Vagina (tissue), 2 donors: ENCODE data around the gene PSEN2. TPM values are rescaled to one million over a fixed set of nuclear protein-coding genes. Genes with fewer than 3 reads are reported as not detected.

Source experiments
- DNase-seq, 2 donors: peaks; one replicate each; pipeline ENCODE4 v3.0.0-alpha.2; 2017; ENCODE audit errors: extremely low spot score in 2 of 2
- H3K27ac ChIP-seq: fragments of 200-600 bp; sonication (generic); one replicate; pipeline ENCODE4 v1.5.1; 2019
- H3K27me3 ChIP-seq: fragments of 200-600 bp; sonication (generic); one replicate; pipeline ENCODE4 v1.5.1; 2019
- H3K36me3 ChIP-seq, 2 donors: fragments of 200-600 bp; sonication (generic); one replicate each; pipeline ENCODE4 v1.5.1; 2017 to 2019
- H3K4me1 ChIP-seq: fragments of 200-600 bp; sonication (generic); one replicate; pipeline ENCODE4 v1.5.1; 2019
- H3K4me3 ChIP-seq, 2 donors: fragments of 200-600 bp; sonication (generic); 1 replicate in 1 of 2; 2 replicates in 1 of 2; pipeline ENCODE4 v1.5.1; 2016 to 2019
- H3K9me3 ChIP-seq: fragments of 200-600 bp; sonication (generic); one replicate; pipeline ENCODE4 v1.5.1; 2019
- POLR2A ChIP-seq, 2 donors: fragments of 450-650 bp; IDR thresholded peaks; one replicate each; pipeline ENCODE4 v1.6.1; 2017; ENCODE audit warnings: antibody characterized with exemption in 2 of 2, mild to moderate bottlenecking in 2 of 2, moderate library complexity in 2 of 2
- POLR2AphosphoS5 ChIP-seq, 2 donors: sonication (generic); formaldehyde crosslinking; IDR thresholded peaks; one replicate each; pipeline ENCODE4 v1.9.0; 2017; ENCODE audit warnings: antibody characterized with exemption in 2 of 2, mild to moderate bottlenecking in 2 of 2, low read depth in 1 of 2; ENCODE audit not compliant: insufficient read depth in 1 of 2
- intact Hi-C: fragments of 100-400 bp; cut with DNase I; formaldehyde crosslinking; loops from one replicate; pipeline ENCODE4 v1.15.1; 2023
- total RNA-seq: library from RNA; depleted of rRNA; stranded (reverse); fragments of >200 nt; gene quantifications from one replicate; pipeline ENCODE4 v1.2.3, GENCODE V29; 2016
- TF ChIP-seq, protein P1 (sequence below), 3 experiments: fragments of 450-650 bp in 2 of 3; fragments of 200-600 bp in 1 of 3; sonication (generic) in 1 of 3; IDR thresholded peaks; one replicate each; pipeline ENCODE4 v1.5.1; 2017 to 2019; ENCODE audit warnings: antibody characterized with exemption in 3 of 3, mild to moderate bottlenecking in 2 of 3, moderate library complexity in 2 of 3

Gene PSEN2
- total RNA-seq, 1 donor from 2014 or later: 22.1 TPM

DNA sequence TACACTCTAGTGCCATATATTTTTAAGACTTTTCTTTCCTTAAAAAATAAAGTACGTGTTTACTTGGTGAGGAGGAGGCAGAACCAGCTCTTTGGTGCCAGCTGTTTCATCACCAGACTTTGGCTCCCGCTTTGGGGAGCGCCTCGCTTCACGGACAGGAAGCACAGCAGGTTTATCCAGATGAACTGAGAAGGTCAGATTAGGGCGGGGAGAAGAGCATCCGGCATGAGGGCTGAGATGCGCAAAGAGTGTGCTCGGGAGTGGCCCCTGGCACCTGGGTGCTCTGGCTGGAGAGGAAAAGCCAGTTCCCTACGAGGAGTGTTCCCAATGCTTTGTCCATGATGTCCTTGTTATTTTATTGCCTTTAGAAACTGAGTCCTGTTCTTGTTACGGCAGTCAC lies 25.2 kb downstream of the PSEN2 start:
- TF ChIP-seq POLR2AphosphoS5 (IDR thresholded peaks at IDR 0.05; ENCODE audit: insufficient read depth in 1 of 2, low read depth in 1 of 2): no peak
- TF ChIP-seq, protein P1, sequence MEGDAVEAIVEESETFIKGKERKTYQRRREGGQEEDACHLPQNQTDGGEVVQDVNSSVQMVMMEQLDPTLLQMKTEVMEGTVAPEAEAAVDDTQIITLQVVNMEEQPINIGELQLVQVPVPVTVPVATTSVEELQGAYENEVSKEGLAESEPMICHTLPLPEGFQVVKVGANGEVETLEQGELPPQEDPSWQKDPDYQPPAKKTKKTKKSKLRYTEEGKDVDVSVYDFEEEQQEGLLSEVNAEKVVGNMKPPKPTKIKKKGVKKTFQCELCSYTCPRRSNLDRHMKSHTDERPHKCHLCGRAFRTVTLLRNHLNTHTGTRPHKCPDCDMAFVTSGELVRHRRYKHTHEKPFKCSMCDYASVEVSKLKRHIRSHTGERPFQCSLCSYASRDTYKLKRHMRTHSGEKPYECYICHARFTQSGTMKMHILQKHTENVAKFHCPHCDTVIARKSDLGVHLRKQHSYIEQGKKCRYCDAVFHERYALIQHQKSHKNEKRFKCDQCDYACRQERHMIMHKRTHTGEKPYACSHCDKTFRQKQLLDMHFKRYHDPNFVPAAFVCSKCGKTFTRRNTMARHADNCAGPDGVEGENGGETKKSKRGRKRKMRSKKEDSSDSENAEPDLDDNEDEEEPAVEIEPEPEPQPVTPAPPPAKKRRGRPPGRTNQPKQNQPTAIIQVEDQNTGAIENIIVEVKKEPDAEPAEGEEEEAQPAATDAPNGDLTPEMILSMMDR (IDR thresholded peaks at IDR 0.05): no peak
- TF ChIP-seq POLR2A (IDR thresholded peaks at IDR 0.05): no peak
- H3K9me3 ChIP-seq: no peaks in the 10 kb centered on the region
- H3K36me3 ChIP-seq: peaks cover 0 to 11% of the 10 kb centered on the region in 2 donors
- peaks cover 6% of the 10 kb centered on the region for H3K4me1 ChIP-seq
- intact Hi-C loops: loop anchor here (2.0 kb wide), 1 partner anchor 73 kb away; no protein-coding TSS in a partner anchor
- no peak for DNase-seq
- no peak overlapping the region for H3K4me3 ChIP-seq
- no peak overlapping the region for H3K27ac ChIP-seq
- H3K27me3 ChIP-seq: no peaks in the 10 kb centered on the region

DNA sequence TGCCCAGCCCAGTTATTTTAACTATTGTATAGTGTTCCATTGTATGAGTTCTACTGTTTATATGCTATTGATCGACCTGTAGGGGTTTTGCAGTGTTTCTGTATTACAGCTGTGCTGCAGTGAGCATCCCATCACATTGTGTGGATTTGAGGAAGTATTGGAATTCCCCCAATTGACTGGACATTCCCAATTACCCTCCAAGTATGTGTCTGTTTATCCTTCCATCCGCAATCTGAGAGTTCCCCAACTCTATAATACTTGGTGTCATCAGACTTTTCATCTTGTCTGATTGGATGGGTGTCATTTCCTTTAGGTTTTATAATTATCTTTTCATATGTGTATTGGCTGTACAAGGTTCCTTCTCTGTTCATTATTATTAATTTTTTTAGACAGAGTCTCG lies 27.8 kb downstream of the PSEN2 start:
- intact Hi-C loops: no loop called here
- H3K9me3 ChIP-seq: no peaks in the 10 kb centered on the region

DNA sequence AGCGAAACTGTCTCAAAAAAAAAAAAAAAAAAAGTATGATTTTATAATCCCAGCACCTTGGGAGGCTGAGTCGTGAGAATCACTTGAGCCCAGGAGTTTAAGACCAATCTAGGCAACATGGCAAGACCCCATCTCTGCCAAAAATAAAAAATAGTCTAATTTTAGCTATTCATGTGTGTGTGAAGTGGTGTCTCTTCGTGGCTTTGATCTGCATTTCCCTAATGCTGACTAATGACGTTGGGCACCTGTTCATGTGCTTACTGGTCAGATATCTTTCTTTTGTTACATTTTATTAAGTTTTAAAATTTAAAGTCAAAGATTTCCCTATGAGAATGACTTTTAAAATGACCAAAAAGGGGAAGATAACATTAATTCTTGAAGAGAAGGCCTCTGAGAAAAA lies 31.0 kb downstream of the PSEN2 start:
- H3K9me3 ChIP-seq: no peaks in the 10 kb centered on the region
- TF ChIP-seq, protein P1 (IDR thresholded peaks at IDR 0.05): no peak
- TF ChIP-seq POLR2A (IDR thresholded peaks at IDR 0.05) (no peak), POLR2AphosphoS5 (IDR thresholded peaks at IDR 0.05; ENCODE audit: insufficient read depth in 1 of 2, low read depth in 1 of 2) (no peak)
- H3K27ac ChIP-seq: no peak overlapping the region
- H3K4me1 ChIP-seq: peaks cover 7% of the 10 kb centered on the region
- intact Hi-C loops: no loop called here
- no peaks in the 10 kb centered on the region for H3K27me3 ChIP-seq
- H3K36me3 ChIP-seq: peaks cover 0 to 11% of the 10 kb centered on the region in 2 donors
- no peak for DNase-seq
- H3K4me3 ChIP-seq: no peak overlapping the region

More for the DNA sequence above, 27.8 kb downstream of the PSEN2 start:
- H3K27ac ChIP-seq: no peak overlapping the region
- no peaks in the 10 kb centered on the region for H3K4me1 ChIP-seq
- DNase-seq: no peak
- H3K36me3 ChIP-seq: peaks cover 0 to 11% of the 10 kb centered on the region in 2 donors
- TF ChIP-seq POLR2A (IDR thresholded peaks at IDR 0.05) (no peak), POLR2AphosphoS5 (IDR thresholded peaks at IDR 0.05; ENCODE audit: insufficient read depth in 1 of 2, low read depth in 1 of 2) (no peak)
- H3K4me3 ChIP-seq: no peak overlapping the region
- H3K27me3 ChIP-seq: no peaks in the 10 kb centered on the region

DNA sequence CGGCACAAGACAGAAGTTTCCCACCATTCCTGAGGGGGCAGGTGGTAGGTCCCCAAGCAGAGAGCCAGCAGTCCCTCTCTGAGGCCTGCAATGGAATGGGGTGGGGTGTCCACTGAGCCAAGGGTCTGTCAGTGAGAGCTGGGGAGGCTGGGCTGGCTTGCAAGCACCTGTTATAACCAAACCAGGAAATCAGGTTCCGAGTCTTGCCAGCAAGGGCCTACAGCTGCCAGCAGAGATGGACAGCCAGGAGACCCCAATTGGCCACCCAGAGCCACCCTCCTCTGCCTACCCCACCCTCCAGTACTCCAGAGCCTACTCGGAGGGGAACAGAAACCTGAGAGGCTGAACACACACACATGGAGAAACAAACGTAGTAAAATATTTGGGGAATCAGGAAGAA lies 32.2 kb downstream of the PSEN2 start:
- intact Hi-C loops: no loop called here
- Histone ChIP-seq H3K4me1 (peaks cover 7% of the 10 kb centered on the region), H3K9me3 (no peaks in the 10 kb centered on the region), H3K27ac (no peak overlapping the region), H3K4me3 (no peak overlapping the region), H3K36me3 (peaks cover 0 to 11% of the 10 kb centered on the region in 2 donors), H3K27me3 (no peaks in the 10 kb centered on the region)
- no peak for DNase-seq
- no peak for TF ChIP-seq POLR2AphosphoS5 (IDR thresholded peaks at IDR 0.05; ENCODE audit: insufficient read depth in 1 of 2, low read depth in 1 of 2)
- TF ChIP-seq, protein P1 (IDR thresholded peaks at IDR 0.05): no peak
- no peak for TF ChIP-seq POLR2A (IDR thresholded peaks at IDR 0.05)

DNA sequence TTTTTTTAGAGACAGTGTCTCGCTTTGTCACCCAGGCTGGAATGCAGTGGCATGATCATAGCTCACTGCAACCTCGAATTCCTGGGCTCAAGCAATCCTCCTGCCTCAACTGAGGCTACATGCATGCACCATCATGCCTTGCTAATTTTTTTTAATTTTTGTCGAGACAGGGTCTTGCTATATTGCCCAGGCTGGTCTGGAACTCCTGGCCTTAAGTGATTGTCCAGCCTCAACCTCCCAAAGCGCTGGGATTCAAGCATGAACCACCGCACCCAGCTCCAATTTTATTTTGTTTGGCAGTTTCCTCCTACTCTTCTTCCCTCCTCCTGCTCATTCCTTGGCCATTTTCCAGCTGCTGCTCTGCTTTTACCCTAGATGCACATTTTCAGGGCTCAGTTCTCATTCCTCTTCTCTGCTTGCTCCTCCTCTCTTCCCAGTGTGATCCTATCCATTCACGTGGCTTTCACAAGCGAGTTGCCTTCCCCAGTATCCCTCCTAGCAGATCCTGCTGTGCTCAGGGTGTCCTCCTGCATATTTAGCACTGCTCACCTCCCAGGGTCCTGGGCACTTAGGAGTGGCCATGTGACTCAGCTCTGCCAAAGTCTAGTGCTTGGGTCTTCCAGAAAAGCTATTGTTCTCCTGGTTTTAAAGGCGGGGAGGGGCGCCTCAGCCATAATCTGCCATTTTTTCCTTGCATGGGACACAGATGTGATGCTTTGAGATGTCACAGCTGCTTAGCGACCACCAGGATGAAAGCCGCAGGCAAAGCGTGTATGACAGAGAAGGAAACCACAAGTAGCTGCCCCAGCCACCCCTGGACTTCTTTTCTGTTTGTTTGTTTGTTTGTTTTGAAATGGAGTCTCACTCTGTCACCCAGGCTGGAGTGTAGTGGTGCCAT lies 33.7 kb downstream of the PSEN2 start:
- H3K9me3 ChIP-seq: no peaks in the 10 kb centered on the region
- peaks cover 0 to 11% of the 10 kb centered on the region in 2 donors for H3K36me3 ChIP-seq
- no peaks in the 10 kb centered on the region for H3K27me3 ChIP-seq
- peak overlapping the region; percentile 16 for H3K27ac ChIP-seq
- TF ChIP-seq POLR2AphosphoS5 (IDR thresholded peaks at IDR 0.05; ENCODE audit: insufficient read depth in 1 of 2, low read depth in 1 of 2): no peak
- TF ChIP-seq POLR2A (IDR thresholded peaks at IDR 0.05): no peak
- TF ChIP-seq, protein P1 (IDR thresholded peaks at IDR 0.05): no peak
- no peak for DNase-seq
- H3K4me3 ChIP-seq: no peak overlapping the region
- peaks cover 7% of the 10 kb centered on the region for H3K4me1 ChIP-seq
- intact Hi-C loops: no loop called here
